Esophagus muscularis mucosa (tissue), 4 donors: ENCODE results near the gene MAGI2. TPM values are rescaled to one million over a fixed set of nuclear protein-coding genes. Genes with fewer than 3 reads are reported as not detected.

Source experiments
- DNase-seq: peaks from one replicate; pipeline ENCODE4 v3.0.0-alpha.2; 2017; ENCODE audit errors: extremely low spot score
- H3K27ac ChIP-seq, 4 donors: fragments of 200-600 bp; sonication (generic); replicated peaks in 1 of 4; 1 replicate in 3 of 4; 2 replicates in 1 of 4; pipeline ENCODE4 v1.5.1; 2016 to 2019; ENCODE audit warnings: mild to moderate bottlenecking in 1 of 4
- H3K27me3 ChIP-seq, 4 donors: fragments of 200-600 bp; sonication (generic); one replicate each; pipeline versions ENCODE4 v1.5.1 to v1.6.0; 2016 to 2019
- H3K36me3 ChIP-seq, 4 donors: fragments of 200-600 bp; sonication (generic); one replicate each; pipeline ENCODE4 v1.5.1; 2016 to 2019
- H3K4me1 ChIP-seq, 4 donors: fragments of 200-600 bp; sonication (generic); one replicate each; pipeline ENCODE4 v1.5.1; 2016 to 2019
- H3K4me3 ChIP-seq, 4 donors: fragments of 200-600 bp; sonication (generic); 1 replicate in 2 of 4; 2 replicates in 2 of 4; pipeline ENCODE4 v1.5.1; 2016 to 2019; ENCODE audit warnings: mild to moderate bottlenecking in 4 of 4, moderate library complexity in 1 of 4
- H3K9me3 ChIP-seq, 4 donors: fragments of 200-600 bp; sonication (generic); 1 replicate in 3 of 4; 2 replicates in 1 of 4; pipeline ENCODE4 v1.5.1; 2016 to 2019
- CTCF ChIP-seq, 3 experiments: fragments of 200-600 bp in 2 of 3; fragments of 450-650 bp in 1 of 3; sonication (generic) in 2 of 3; IDR thresholded peaks; one replicate each; pipeline ENCODE4 v1.5.1; 2017 to 2019; ENCODE audit warnings: antibody characterized with exemption in 3 of 3, mild to moderate bottlenecking in 2 of 3, moderate library complexity in 1 of 3
- EP300 ChIP-seq: sonication (generic); formaldehyde crosslinking; IDR thresholded peaks from one replicate; pipeline ENCODE4 v1.6.1; 2017; ENCODE audit warnings: antibody characterized with exemption
- POLR2A ChIP-seq: fragments of 450-650 bp; IDR thresholded peaks from one replicate; pipeline ENCODE4 v1.6.1; 2017; ENCODE audit warnings: antibody characterized with exemption, moderate library complexity, mild to moderate bottlenecking, low read depth
- POLR2AphosphoS5 ChIP-seq, 2 donors: sonication (generic); formaldehyde crosslinking; IDR thresholded peaks; one replicate each; pipeline ENCODE4 v1.6.1; 2017; ENCODE audit warnings: antibody characterized with exemption in 2 of 2
- WGBS: methylation state at CpG from one replicate; pipeline ENCODE4 v1.1.5; 2018; 5-methylcytosine and 5-hydroxymethylcytosine counted together
- intact Hi-C: fragments of 100-400 bp; cut with DNase I; formaldehyde crosslinking; loops from one replicate; pipeline ENCODE4 v1.15.1; 2023
- total RNA-seq, 4 donors: library from RNA; depleted of rRNA; stranded (reverse); fragments of >200 nt; gene quantifications; one replicate each; pipeline versions ENCODE4 v1.1.0 to v1.2.1, GENCODE V29; 2016

The MAGI2 gene
- total RNA-seq, 4 donors from 2014 or later: 14.4 to 22.3 (median 21.2) TPM

GRCh38 chr7:78562191-78562590 lies 891.3 kb downstream of the MAGI2 start:
- no peak overlapping the region for H3K27ac ChIP-seq
- no peak for DNase-seq
- H3K27me3 ChIP-seq: no peaks in the 10 kb centered on the region
- no peak overlapping the region for H3K4me3 ChIP-seq
- H3K36me3 ChIP-seq: no peaks in the 10 kb centered on the region
- H3K4me1 ChIP-seq: no peaks in the 10 kb centered on the region
- TF ChIP-seq CTCF (IDR thresholded peaks at IDR 0.05) (no peak), POLR2AphosphoS5 (IDR thresholded peaks at IDR 0.05) (no peak), POLR2A (no peak), EP300 (no peak)
- intact Hi-C loops: no loop called here
- no peaks in the 10 kb centered on the region for H3K9me3 ChIP-seq

GRCh38 chr7:78558566-78558965 lies 894.9 kb downstream of the MAGI2 start:
- Histone ChIP-seq H3K27me3 (no peaks in the 10 kb centered on the region), H3K4me1 (no peaks in the 10 kb centered on the region), H3K4me3 (no peak overlapping the region), H3K27ac (no peak overlapping the region), H3K9me3 (no peaks in the 10 kb centered on the region), H3K36me3 (no peaks in the 10 kb centered on the region)
- intact Hi-C loops: no loop called here
- no peak for TF ChIP-seq POLR2AphosphoS5 (IDR thresholded peaks at IDR 0.05)
- TF ChIP-seq EP300: no peak
- no peak for TF ChIP-seq POLR2A
- TF ChIP-seq CTCF (IDR thresholded peaks at IDR 0.05): no peak
- 79% methylated on average over 3 of the region's 3 CpGs for WGBS
- no peak for DNase-seq

- H3K27ac ChIP-seq: no peak overlapping the region
- DNase-seq: no peak
These were observed 909.5 kb downstream of the MAGI2 start for GRCh38 chr7:78543976-78544375.

GRCh38 chr7:78542981-78543380 lies 910.5 kb downstream of the MAGI2 start:
- Histone ChIP-seq H3K27ac (no peak overlapping the region), H3K36me3 (no peaks in the 10 kb centered on the region), H3K9me3 (no peaks in the 10 kb centered on the region), H3K4me3 (no peak overlapping the region), H3K27me3 (no peaks in the 10 kb centered on the region), H3K4me1 (no peaks in the 10 kb centered on the region)
- TF ChIP-seq EP300 (no peak), CTCF (IDR thresholded peaks at IDR 0.05) (no peak), POLR2AphosphoS5 (IDR thresholded peaks at IDR 0.05) (no peak), POLR2A (no peak)
- intact Hi-C loops: no loop called here
- DNase-seq: no peak
- WGBS: 83% methylated on average over 2 of the region's 2 CpGs

More at GRCh38 chr7:78543976-78544375, 909.5 kb downstream of the MAGI2 start:
- Histone ChIP-seq H3K27me3 (no peaks in the 10 kb centered on the region), H3K4me3 (no peak overlapping the region), H3K9me3 (no peaks in the 10 kb centered on the region), H3K36me3 (no peaks in the 10 kb centered on the region), H3K4me1 (no peaks in the 10 kb centered on the region)
- intact Hi-C loops: no loop called here
- TF ChIP-seq POLR2AphosphoS5 (IDR thresholded peaks at IDR 0.05) (no peak), CTCF (IDR thresholded peaks at IDR 0.05) (no peak), EP300 (no peak), POLR2A (no peak)
- WGBS: 100% methylated on average over 1 of the region's 1 CpG

- H3K36me3 ChIP-seq: no peaks in the 10 kb centered on the region
- 82% methylated on average over 5 of the region's 5 CpGs for WGBS
- no peak overlapping the region for H3K4me3 ChIP-seq
- DNase-seq: no peak
- intact Hi-C loops: no loop called here
- no peaks in the 10 kb centered on the region for H3K4me1 ChIP-seq
- H3K27ac ChIP-seq: no peak overlapping the region
- H3K27me3 ChIP-seq: no peaks in the 10 kb centered on the region
- no peaks in the 10 kb centered on the region for H3K9me3 ChIP-seq
- TF ChIP-seq EP300: no peak
- TF ChIP-seq POLR2A: no peak
- TF ChIP-seq POLR2AphosphoS5 (IDR thresholded peaks at IDR 0.05): no peak
- no peak for TF ChIP-seq CTCF (IDR thresholded peaks at IDR 0.05)
These were observed 910.9 kb downstream of the MAGI2 start for GRCh38 chr7:78542541-78542940.
